HG02642 (cell line): ENCODE measurements around the gene OGFR.

Experiments
- ATAC-seq: cut with Tn5 transposase; IDR thresholded peaks from one replicate; pipeline ENCODE4 v1.9.1; 2021; ENCODE audit warnings: mild to moderate bottlenecking; ENCODE audit not compliant: unreplicated experiment, poor library complexity

The OGFR gene

DNA sequence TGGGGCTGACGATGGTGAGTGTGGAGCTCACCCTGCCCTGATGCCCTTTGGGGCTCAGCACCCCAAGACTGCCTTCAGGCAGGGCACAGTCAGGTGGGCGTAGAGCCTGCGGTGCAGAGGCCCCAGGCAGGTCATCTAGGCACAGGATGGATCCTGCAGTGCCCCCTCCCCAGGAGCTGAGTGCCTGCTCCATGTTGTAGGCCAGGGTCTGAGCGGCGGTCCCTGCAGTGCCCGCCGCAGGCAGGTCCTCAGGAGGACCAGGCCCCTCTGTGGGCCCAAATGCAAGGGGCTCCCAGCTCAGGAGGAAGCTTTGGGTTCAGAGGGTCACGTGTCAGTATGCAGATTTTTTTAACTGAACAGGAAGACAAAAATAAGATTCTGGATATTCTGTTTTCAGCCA is 5.6 kb upstream of the OGFR start:
- no peak for ATAC-seq

- no peak for ATAC-seq
Observed at GRCh38 chr20:62799459-62799858, 5.2 kb upstream of the OGFR start.

- ATAC-seq: no peak
Observed at GRCh38 chr20:62799873-62800272, 4.8 kb upstream of the OGFR start.

- no peak for ATAC-seq
Observed at GRCh38 chr20:62800314-62801259, 4.0 kb upstream of the OGFR start.

- no peak for ATAC-seq
Observed at GRCh38 chr20:62801284-62802010, 3.2 kb upstream of the OGFR start.

DNA sequence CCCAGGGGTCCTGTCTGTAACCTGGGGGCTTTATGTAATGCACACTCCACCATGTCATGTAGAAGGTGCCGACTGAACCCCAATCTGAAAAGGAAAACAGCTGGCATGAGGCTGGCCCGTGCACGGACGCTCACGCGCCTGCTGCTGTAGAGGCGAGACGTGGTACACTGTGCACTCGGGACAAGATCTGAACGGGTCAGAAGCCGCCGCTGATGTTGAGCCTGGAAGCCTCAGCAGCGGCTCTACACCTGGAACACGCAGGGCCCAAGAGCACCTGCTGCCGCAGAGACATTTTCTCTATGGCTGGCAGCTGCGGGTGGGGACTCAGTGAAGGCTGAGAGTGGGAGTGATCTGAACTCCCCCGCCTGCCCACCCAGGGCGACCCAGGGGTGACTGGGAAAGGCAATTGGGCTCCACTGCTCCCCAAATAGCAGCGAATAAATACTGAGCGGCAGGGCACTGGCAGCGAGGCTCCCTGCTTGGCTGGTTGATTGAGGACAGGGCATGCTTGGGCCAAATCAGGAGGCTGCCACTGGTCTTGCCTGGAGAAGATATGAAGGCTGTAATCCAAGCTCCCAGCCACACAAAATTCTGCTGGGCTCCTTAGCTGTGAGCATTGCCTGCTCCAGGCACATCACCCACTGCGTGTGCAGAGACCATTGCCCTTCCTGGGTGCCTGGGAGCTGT is 2.5 kb upstream of the OGFR start:
- ATAC-seq: no peak

DNA sequence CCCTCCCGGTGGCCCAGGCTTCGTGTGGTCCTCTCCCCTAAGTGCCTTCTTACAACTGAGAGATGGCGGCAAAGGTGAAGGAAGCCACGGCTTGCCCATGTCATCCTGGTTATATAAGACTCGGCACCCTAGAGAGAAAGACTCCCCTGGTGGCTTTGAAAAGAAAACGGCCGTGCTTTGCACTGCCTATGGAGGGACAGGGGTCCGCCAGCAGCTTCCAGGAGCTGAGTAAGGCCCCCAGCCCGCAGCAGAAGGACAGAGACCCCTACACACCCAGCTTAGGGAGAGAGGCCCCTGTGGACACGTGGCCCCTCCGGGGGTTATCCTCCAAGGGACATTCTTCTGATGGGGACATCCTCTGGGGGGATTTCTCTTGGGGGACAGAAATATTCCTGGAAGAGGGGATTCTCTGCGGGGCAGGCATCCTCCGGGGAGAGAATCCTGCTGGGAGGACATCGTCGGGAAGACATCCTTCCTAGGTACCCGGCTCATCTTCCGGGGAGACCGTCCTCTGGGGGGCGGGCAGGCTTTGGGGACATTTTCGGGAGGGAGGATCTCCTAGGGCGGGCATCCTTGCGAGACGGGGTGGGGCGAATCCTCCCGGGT is 511 bp upstream of the OGFR start:
- no peak for ATAC-seq

DNA sequence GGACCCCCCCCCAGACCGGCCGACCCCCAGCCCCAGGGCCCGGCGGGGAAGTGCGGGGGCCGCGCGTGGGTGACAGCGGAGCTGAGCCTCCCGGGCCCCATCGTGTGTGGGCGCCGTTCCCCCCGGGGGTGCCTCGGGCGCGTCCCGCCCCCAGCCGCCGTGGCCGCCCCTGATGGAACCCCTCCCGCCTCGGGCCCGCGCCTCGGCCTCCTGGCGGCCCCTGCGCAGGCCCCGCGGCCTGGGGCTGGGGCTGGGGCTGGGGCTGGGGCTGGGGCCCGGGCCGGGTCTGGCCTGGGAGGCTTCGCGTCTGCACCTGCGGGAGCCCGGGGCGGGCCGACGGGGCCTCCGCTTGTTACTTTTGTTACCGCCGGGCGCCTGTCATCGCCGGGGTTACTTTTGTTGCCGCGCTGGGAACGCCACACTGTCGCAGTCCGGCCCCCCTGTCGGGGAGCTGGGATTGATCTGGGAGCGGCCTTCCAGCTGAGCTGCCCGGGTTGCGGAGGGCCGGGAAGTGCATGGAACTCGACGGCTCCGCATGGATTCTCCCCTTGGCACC is 598 bp downstream of the OGFR start:
- ATAC-seq: peak; percentile 22

GRCh38 chr20:62805711-62806382 is 1.2 kb downstream of the OGFR start:
- no peak for ATAC-seq

DNA sequence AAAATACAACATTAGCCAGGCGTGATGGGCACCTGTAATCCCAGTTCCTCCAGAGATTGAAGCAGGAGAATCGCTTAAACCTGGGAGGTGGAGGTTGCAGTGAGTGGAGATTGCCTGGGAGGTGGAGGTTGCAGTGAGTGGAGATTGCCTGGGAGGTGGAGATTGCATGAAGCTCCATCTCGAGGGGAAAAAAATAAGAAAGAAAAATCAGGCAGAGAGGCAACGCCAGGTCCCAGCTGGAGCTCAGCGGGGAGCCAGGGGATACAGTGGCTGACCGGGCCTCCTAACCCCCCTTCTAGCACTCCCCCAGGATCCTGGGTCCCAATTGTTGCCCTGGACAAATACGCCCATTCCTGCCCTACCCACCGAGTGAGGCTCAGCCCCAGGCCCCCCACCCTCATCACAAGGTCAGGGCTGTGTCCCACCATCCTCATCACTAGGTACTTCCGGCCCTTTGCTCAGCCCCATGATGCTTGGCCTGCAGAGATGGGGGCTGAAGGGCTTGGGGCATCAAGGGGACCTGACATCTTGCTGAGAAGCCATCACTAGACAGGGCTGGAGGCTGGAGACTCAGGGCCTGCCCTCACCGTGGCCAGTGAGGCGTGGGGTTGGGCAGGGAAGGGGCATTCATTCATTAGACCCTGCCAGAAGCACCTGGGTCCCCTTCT is 1.9 kb downstream of the OGFR start:
- ATAC-seq: no peak

GRCh38 chr20:62807444-62808210 is 3.0 kb downstream of the OGFR start:
- no peak for ATAC-seq

DNA sequence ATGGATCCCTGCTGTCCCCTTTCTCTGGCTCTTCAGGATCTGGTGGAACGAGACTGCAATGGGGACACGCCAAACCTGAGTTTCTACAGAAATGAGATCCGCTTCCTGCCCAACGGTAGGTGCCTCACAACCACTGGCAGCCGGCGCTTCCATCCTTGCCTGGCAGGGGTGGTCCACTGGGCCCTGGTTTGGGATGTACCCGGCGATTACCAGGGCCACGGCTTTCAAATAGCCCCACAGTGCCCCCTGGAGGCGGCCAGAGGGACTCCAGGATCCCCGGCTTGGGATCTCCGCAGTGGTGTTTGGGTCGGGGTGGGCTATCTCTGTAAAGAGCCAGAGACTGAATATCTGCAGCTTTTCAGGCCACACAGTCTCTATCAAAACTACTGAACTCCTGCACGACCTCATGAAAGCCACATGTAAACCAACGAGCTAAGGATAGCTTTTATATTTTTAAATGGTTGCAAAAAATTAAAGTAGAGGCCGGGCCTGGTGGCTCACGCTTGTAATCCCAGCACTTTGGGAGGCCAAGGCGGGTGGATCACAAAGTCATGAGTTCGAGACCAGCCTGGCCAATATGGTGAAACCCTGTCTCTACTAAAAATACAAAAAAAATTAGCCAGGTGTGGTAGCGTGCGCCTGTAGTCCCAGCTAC is 3.7 kb downstream of the OGFR start:
- no peak for ATAC-seq

DNA sequence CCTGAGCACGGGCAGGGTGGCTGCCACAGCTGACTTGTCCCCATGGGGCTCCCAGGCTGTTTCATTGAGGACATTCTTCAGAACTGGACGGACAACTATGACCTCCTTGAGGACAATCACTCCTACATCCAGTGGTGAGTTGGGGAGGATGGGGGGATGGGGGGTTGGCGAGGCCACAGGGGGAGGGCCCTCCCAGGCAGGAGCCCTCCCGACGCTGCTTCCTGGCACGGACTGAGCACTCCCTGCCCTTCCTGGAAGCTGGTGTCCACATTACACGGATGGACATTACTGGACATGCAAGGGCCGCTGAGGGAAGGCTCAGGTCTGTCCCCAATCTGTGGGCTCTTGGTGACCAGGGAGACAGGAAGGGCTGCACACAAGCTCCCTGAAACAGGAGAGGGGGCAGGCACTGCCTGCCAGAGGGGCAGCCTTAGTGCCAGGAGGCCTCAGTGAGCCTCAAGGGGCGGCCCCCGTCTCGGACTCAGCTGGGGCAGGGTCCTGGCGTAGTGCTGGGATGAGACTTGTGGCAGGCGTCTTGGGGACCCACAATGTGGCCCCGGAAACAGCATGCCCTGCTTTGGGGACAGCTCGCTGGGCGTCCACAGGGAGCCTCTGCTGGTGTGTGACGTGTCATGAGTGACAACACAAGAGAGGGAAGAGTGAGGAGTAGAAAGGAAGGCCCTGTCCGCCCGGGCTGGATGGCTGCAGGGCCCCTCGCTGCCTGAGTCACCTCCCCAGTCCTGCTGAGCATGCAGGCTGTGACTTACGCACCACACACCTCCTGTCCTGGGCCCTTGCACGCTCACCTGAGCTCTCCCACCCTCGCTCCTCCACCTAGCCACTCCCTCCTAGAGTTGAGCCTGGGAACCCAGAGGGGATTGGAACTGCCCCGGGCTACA is 5.1 kb downstream of the OGFR start:
- no peak for ATAC-seq

- no peak for ATAC-seq
Observed at GRCh38 chr20:62811320-62811719, 6.7 kb downstream of the OGFR start.

- no peak for ATAC-seq
Observed at GRCh38 chr20:62811720-62812119, 7.1 kb downstream of the OGFR start.

DNA sequence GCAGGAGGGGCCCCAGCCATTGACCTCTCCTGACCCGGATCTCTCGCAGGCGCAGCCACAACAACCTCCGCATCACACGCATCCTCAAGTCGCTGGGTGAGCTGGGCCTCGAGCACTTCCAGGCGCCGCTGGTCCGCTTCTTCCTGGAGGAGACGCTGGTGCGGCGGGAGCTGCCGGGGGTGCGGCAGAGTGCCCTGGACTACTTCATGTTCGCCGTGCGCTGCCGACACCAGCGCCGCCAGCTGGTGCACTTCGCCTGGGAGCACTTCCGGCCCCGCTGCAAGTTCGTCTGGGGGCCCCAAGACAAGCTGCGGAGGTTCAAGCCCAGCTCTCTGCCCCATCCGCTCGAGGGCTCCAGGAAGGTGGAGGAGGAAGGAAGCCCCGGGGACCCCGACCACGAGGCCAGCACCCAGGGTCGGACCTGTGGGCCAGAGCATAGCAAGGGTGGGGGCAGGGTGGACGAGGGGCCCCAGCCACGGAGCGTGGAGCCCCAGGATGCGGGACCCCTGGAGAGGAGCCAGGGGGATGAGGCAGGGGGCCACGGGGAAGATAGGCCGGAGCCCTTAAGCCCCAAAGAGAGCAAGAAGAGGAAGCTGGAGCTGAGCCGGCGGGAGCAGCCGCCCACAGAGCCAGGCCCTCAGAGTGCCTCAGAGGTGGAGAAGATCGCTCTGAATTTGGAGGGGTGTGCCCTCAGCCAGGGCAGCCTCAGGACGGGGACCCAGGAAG is 7.7 kb downstream of the OGFR start:
- ATAC-seq: no peak

DNA sequence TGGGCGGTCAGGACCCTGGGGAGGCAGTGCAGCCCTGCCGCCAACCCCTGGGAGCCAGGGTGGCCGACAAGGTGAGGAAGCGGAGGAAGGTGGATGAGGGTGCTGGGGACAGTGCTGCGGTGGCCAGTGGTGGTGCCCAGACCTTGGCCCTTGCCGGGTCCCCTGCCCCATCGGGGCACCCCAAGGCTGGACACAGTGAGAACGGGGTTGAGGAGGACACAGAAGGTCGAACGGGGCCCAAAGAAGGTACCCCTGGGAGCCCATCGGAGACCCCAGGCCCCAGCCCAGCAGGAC is 8.2 kb downstream of the OGFR start:
- ATAC-seq: no peak
